ENCODE results near the gene MRPL34.

GRCh38 chr19:17347361-17347760 lies 41.7 kb downstream of the MRPL34 start:
- TF ChIP-seq, protein P1, sequence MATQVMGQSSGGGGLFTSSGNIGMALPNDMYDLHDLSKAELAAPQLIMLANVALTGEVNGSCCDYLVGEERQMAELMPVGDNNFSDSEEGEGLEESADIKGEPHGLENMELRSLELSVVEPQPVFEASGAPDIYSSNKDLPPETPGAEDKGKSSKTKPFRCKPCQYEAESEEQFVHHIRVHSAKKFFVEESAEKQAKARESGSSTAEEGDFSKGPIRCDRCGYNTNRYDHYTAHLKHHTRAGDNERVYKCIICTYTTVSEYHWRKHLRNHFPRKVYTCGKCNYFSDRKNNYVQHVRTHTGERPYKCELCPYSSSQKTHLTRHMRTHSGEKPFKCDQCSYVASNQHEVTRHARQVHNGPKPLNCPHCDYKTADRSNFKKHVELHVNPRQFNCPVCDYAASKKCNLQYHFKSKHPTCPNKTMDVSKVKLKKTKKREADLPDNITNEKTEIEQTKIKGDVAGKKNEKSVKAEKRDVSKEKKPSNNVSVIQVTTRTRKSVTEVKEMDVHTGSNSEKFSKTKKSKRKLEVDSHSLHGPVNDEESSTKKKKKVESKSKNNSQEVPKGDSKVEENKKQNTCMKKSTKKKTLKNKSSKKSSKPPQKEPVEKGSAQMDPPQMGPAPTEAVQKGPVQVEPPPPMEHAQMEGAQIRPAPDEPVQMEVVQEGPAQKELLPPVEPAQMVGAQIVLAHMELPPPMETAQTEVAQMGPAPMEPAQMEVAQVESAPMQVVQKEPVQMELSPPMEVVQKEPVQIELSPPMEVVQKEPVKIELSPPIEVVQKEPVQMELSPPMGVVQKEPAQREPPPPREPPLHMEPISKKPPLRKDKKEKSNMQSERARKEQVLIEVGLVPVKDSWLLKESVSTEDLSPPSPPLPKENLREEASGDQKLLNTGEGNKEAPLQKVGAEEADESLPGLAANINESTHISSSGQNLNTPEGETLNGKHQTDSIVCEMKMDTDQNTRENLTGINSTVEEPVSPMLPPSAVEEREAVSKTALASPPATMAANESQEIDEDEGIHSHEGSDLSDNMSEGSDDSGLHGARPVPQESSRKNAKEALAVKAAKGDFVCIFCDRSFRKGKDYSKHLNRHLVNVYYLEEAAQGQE (IDR thresholded peaks at IDR 0.05; ENCODE audit: low read depth, low read length) = no peak
- TF ChIP-seq, protein P2, sequence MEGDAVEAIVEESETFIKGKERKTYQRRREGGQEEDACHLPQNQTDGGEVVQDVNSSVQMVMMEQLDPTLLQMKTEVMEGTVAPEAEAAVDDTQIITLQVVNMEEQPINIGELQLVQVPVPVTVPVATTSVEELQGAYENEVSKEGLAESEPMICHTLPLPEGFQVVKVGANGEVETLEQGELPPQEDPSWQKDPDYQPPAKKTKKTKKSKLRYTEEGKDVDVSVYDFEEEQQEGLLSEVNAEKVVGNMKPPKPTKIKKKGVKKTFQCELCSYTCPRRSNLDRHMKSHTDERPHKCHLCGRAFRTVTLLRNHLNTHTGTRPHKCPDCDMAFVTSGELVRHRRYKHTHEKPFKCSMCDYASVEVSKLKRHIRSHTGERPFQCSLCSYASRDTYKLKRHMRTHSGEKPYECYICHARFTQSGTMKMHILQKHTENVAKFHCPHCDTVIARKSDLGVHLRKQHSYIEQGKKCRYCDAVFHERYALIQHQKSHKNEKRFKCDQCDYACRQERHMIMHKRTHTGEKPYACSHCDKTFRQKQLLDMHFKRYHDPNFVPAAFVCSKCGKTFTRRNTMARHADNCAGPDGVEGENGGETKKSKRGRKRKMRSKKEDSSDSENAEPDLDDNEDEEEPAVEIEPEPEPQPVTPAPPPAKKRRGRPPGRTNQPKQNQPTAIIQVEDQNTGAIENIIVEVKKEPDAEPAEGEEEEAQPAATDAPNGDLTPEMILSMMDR (IDR thresholded peaks at IDR 0.05) = no peak
- TF ChIP-seq FOXM1 (IDR thresholded peaks at IDR 0.05; ENCODE audit: low read depth) (no peak), USF2 (IDR thresholded peaks at IDR 0.05; ENCODE audit: borderline replicate concordance, low read depth, low read length) (no peak), JUND (IDR thresholded peaks at IDR 0.05) (no peak), FOSL2 (IDR thresholded peaks at IDR 0.05; ENCODE audit: borderline replicate concordance, low read depth) (no peak)
- TF ChIP-seq, protein P3, sequence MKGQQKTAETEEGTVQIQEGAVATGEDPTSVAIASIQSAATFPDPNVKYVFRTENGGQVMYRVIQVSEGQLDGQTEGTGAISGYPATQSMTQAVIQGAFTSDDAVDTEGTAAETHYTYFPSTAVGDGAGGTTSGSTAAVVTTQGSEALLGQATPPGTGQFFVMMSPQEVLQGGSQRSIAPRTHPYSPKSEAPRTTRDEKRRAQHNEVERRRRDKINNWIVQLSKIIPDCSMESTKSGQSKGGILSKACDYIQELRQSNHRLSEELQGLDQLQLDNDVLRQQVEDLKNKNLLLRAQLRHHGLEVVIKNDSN (IDR thresholded peaks at IDR 0.05; ENCODE audit: borderline replicate concordance, low read depth) = no peak

Data from SK-N-SH (cell line).